ENCODE results near the gene C16orf87. TPM values are rescaled to one million over a fixed set of nuclear protein-coding genes. Genes with fewer than 3 reads are reported as not detected.

Gene C16orf87
- total RNA-seq, 2 experiments from 2014 or later: 10.3 to 11.2 TPM

- ChIA-PET POLR2A (no interaction called here), CTCF (no interaction called here)
- Mint-ChIP-seq H3K27me3 (no peaks in the 10 kb centered on the region), H3K4me3 (no peak overlapping the region), H3K9me3 (peaks cover 15% of the 10 kb centered on the region), H3K36me3 (ENCODE audit: low read depth) (peaks cover 47% of the 10 kb centered on the region), H3K4me1 (peaks cover 40% of the 10 kb centered on the region), H3K27ac (no peak overlapping the region)
- no peak for DNase-seq
These were observed 19.3 kb downstream of the C16orf87 start for GRCh38 chr16:46811682-46812081.

DNA sequence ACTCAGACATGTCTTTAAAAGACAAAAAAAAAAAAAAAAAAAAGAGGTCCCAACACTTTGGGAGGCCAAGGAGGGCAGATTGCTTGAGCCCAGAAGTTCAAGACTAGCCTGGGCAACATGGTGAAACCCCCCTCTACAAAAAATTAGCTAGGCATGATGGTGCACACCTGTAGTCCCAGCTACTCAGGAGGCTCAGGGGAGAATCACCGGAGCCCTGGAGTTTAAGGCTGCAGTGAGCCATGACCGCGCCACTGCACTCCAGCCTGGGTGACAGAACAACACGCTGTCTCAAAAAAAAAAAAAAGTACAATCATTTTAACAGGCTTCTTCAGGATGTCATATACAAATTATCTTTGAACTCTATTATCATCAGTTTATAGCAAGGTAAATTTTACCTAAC is 22.0 kb downstream of the C16orf87 start:
- no peak for DNase-seq
- Mint-ChIP-seq H3K9me3 (peaks cover 6% of the 10 kb centered on the region), H3K36me3 (ENCODE audit: low read depth) (peaks cover 29% of the 10 kb centered on the region), H3K27me3 (no peaks in the 10 kb centered on the region), H3K4me1 (peaks cover 24% of the 10 kb centered on the region), H3K4me3 (no peak overlapping the region), H3K27ac (no peak overlapping the region)
- ChIA-PET CTCF (interaction anchor here (0.6 to 1.6 kb wide), 6 partner anchors 9 to 151 kb away, joined by 3 to 5 read pairs (median 4); no protein-coding TSS in a partner anchor), POLR2A (no interaction called here)

- Mint-ChIP-seq H3K9me3 (no peaks in the 10 kb centered on the region), H3K27me3 (no peaks in the 10 kb centered on the region), H3K27ac (no peak overlapping the region), H3K36me3 (ENCODE audit: low read depth) (peaks cover 25% of the 10 kb centered on the region), H3K4me1 (peaks cover 21% of the 10 kb centered on the region), H3K4me3 (no peak overlapping the region)
- CTCF ChIA-PET: interaction anchor here (0.7 to 0.9 kb wide), 2 partner anchors 11 to 57 kb away, joined by 3 to 4 read pairs; no protein-coding TSS in a partner anchor
- POLR2A ChIA-PET: no interaction called here
- DNase-seq: no peak
These were observed 23.6 kb downstream of the C16orf87 start for GRCh38 chr16:46807336-46807735.

GRCh38 chr16:46803373-46803772 is 27.6 kb downstream of the C16orf87 start:
- Mint-ChIP-seq H3K4me3 (no peak overlapping the region), H3K36me3 (ENCODE audit: low read depth) (peaks cover 21% of the 10 kb centered on the region), H3K4me1 (peaks cover 19% of the 10 kb centered on the region), H3K27ac (no peak overlapping the region), H3K9me3 (peaks cover 3% of the 10 kb centered on the region), H3K27me3 (no peaks in the 10 kb centered on the region)
- CTCF ChIA-PET: no interaction called here
- DNase-seq: no peak
- POLR2A ChIA-PET: no interaction called here

DNA sequence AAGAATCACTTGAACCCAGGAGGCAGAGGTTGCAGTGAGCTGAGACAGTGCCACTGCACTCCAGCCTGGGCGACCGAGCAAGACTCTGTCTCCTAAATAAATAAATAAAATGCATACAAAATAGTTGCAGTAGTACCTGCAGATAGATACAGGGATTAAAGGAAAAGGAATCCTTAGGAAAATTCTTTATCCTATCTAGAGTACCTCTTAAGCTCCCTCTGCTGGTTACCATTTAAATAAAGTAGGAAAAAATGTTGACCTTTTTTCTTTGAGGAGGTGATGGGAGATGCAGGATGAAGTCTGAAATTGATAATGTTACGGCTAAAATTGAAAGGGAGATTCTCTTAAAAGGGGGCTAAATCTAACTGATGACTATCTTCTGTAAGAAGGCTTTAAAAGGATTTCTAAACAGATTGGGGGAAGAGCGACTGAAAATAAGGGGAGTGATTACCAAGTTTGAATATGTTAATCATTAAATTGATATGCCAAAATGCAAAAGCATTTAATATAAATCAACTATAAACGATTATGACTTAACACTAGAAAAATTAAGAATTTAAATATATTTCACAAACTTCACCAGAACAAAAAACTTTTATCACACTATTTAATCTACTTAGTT is 29.4 kb downstream of the C16orf87 start:
- no peak overlapping the region for H3K4me3 Mint-ChIP-seq
- H3K27ac Mint-ChIP-seq: no peak overlapping the region
- H3K4me1 Mint-ChIP-seq: peaks cover 15% of the 10 kb centered on the region
- H3K36me3 Mint-ChIP-seq (ENCODE audit: low read depth): peaks cover 22% of the 10 kb centered on the region
- peaks cover 6% of the 10 kb centered on the region for H3K9me3 Mint-ChIP-seq
- ChIA-PET POLR2A (no interaction called here), CTCF (interaction anchor here (0.7 to 1.2 kb wide), 2 partner anchors 14 to 16 kb away, joined by 3 read pairs; no protein-coding TSS in a partner anchor)
- no peaks in the 10 kb centered on the region for H3K27me3 Mint-ChIP-seq
- no peak for DNase-seq

GRCh38 chr16:46800494-46800893 is 30.5 kb downstream of the C16orf87 start:
- peaks cover 28% of the 10 kb centered on the region for H3K36me3 Mint-ChIP-seq (ENCODE audit: low read depth)
- peaks cover 8% of the 10 kb centered on the region for H3K9me3 Mint-ChIP-seq
- H3K27ac Mint-ChIP-seq: no peak overlapping the region
- CTCF ChIA-PET: interaction anchor here (0.6 kb wide), 1 partner anchor 9 kb away, joined by 4 read pairs; no protein-coding TSS in a partner anchor
- peaks cover 15% of the 10 kb centered on the region for H3K4me1 Mint-ChIP-seq
- DNase-seq: no peak
- H3K27me3 Mint-ChIP-seq: no peaks in the 10 kb centered on the region
- POLR2A ChIA-PET: no interaction called here
- no peak overlapping the region for H3K4me3 Mint-ChIP-seq

GRCh38 chr16:46797501-46797900 is 33.5 kb downstream of the C16orf87 start:
- Mint-ChIP-seq H3K9me3 (peaks cover 21% of the 10 kb centered on the region), H3K36me3 (ENCODE audit: low read depth) (peaks cover 35% of the 10 kb centered on the region), H3K4me1 (peaks cover under 1% of the 10 kb centered on the region), H3K4me3 (no peak overlapping the region), H3K27ac (no peak overlapping the region), H3K27me3 (no peaks in the 10 kb centered on the region)
- DNase-seq: no peak
- CTCF ChIA-PET: interaction anchor here (1.2 kb wide), 1 partner anchor 12 kb away, joined by 3 read pairs; no protein-coding TSS in a partner anchor
- POLR2A ChIA-PET: no interaction called here

DNA sequence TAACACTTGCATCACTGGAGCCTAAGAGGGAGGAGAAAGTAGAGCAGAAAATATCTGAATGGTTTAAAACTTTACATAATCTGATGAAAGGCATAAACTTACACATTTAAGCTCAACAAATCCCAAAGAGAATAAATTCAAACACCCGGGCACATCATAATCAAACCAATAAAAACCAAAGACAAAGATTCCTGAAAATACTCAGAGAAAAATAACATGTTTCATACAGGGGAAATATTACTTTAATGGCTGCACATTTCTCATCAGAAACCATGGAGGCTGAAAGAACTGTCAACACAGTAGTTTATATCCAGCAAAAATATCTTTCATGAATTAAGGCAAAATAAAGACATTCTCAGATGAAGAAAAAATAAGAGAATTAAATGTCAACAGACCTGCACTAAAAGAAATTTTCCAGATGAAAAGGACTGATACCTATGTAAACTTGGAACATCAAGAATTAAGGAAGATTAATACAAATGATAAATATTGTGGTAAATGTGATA is 34.2 kb downstream of the C16orf87 start:
- ChIA-PET CTCF (interaction anchor here (0.7 kb wide), 1 partner anchor 11 kb away, joined by 4 read pairs; no protein-coding TSS in a partner anchor), POLR2A (interaction anchor here (0.6 kb wide), 1 partner anchor 154 kb away, joined by 6 read pairs; no protein-coding TSS in a partner anchor)
- H3K27me3 Mint-ChIP-seq: no peaks in the 10 kb centered on the region
- no peak for DNase-seq
- peaks cover 34% of the 10 kb centered on the region for H3K36me3 Mint-ChIP-seq (ENCODE audit: low read depth)
- peaks cover 1% of the 10 kb centered on the region for H3K4me1 Mint-ChIP-seq
- H3K27ac Mint-ChIP-seq: no peak overlapping the region
- H3K9me3 Mint-ChIP-seq: peaks cover 21% of the 10 kb centered on the region
- H3K4me3 Mint-ChIP-seq: no peak overlapping the region

DNA sequence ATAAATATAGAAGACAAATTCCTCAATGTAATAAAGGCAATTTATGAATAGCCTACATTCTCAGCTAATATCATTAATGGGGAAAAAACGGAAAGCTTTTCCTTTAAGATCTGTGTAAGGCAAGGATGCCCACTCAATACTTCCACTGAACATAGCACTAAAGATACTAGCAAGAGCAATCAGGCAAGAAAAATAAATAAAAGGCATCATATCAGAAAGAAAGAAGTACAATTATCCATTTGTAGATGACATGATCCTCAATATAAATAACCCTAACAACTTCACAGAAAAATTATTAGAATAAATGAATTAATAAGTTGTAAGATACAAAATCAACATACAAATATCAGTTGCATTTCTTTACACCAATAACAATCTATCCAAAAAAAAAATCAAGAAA is 37.1 kb downstream of the C16orf87 start:
- peaks cover 21% of the 10 kb centered on the region for H3K9me3 Mint-ChIP-seq
- CTCF ChIA-PET: no interaction called here
- H3K4me3 Mint-ChIP-seq: no peak overlapping the region
- H3K4me1 Mint-ChIP-seq: peaks cover 21% of the 10 kb centered on the region
- no peaks in the 10 kb centered on the region for H3K27me3 Mint-ChIP-seq
- POLR2A ChIA-PET: no interaction called here
- H3K36me3 Mint-ChIP-seq (ENCODE audit: low read depth): peaks cover 37% of the 10 kb centered on the region
- no peak overlapping the region for H3K27ac Mint-ChIP-seq
- no peak for DNase-seq

GRCh38 chr16:46790599-46791270 is 40.2 kb downstream of the C16orf87 start:
- DNase-seq: no peak
- peaks cover 20% of the 10 kb centered on the region for H3K9me3 Mint-ChIP-seq
- H3K4me3 Mint-ChIP-seq: peak overlapping the region; percentile 69
- H3K27ac Mint-ChIP-seq: no peak overlapping the region
- ChIA-PET CTCF (interaction anchor here (1.0 kb wide), 1 partner anchor 161 kb away, joined by 4 read pairs; no protein-coding TSS in a partner anchor), POLR2A (no interaction called here)
- H3K27me3 Mint-ChIP-seq: no peaks in the 10 kb centered on the region
- H3K36me3 Mint-ChIP-seq (ENCODE audit: low read depth): peaks cover 24% of the 10 kb centered on the region
- H3K4me1 Mint-ChIP-seq: peaks cover 21% of the 10 kb centered on the region

- Mint-ChIP-seq H3K27me3 (no peaks in the 10 kb centered on the region), H3K4me1 (peaks cover 22% of the 10 kb centered on the region), H3K4me3 (peak overlapping the region; percentile 69), H3K9me3 (peaks cover 17% of the 10 kb centered on the region), H3K36me3 (ENCODE audit: low read depth) (peaks cover 14% of the 10 kb centered on the region), H3K27ac (peak overlapping the region; percentile 76)
- CTCF ChIA-PET: interaction anchor here (0.6 to 1.4 kb wide), 7 partner anchors 17 to 1822 kb away, joined by 3 to 7 read pairs (median 4); no protein-coding TSS in a partner anchor
- DNase-seq: peak; percentile 80
- POLR2A ChIA-PET: interaction anchor here (0.6 kb wide), 1 partner anchor 183 kb away, joined by 3 read pairs; no protein-coding TSS in a partner anchor
These were observed 41.2 kb downstream of the C16orf87 start for GRCh38 chr16:46789499-46790414.

DNA sequence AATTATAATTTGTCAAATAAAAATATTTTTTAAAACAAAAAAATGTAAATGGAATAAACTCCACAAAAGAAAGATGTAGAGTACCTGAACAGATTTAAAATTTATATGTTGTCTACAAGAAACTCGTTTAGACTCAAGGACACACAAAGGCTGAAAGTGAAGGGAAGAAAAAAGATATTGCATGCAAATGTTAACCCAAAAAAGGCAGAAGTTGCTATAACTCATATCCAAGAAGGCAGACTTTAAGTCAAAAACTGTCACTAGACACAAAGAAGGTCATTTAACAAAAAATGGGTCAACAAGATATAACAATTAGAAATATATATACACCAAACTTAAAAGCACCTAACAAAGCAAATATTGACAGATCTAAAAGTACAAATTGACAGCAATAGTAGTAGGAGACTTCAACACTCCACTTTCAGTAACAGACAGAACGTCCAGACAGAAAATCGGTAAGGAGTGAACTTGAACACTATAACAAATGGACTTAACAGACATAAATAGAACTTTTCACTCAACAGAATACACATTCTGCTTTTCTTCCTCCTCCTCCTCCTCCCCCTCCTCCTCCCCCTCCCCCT is 42.0 kb downstream of the C16orf87 start:
- ChIA-PET CTCF (interaction anchor here (1.0 to 1.4 kb wide), 2 partner anchors 39 to 111 kb away, joined by 3 to 7 read pairs; no protein-coding TSS in a partner anchor), POLR2A (no interaction called here)
- Mint-ChIP-seq H3K4me1 (peaks cover 22% of the 10 kb centered on the region), H3K36me3 (ENCODE audit: low read depth) (peaks cover 9% of the 10 kb centered on the region), H3K27me3 (no peaks in the 10 kb centered on the region), H3K9me3 (peaks cover 13% of the 10 kb centered on the region), H3K27ac (no peak overlapping the region), H3K4me3 (peak overlapping the region; percentile 7)
- DNase-seq: no peak
